ENCODE results near the gene KDM8.
A peak's percentile ranks its signal among the peaks of the same experiment; 100 is the strongest.

The KDM8 gene

DNA sequence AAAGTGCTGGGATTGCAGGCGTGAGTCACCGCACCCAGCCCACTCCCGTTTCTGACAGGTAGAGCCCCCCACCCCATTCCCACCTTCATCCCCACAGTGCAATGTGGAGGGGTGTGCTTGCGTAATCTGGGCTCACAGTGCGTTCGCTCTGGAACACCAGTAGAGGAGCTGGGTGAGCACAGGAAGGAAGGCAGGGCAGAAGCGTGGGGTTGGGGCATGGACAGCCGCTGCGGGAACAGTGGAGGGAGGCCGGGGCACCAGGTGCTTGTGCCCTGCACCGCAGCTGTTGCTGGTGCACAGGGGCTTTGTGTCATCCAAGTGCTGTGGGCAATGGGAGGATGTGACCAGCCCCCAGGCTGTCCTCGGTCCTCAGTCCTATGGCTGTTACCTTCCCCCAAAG, 24.7 kb downstream of the KDM8 start:
- Histone ChIP-seq H3K79me1 (ENCODE audit: low read depth, low read length) (peaks cover 1% of the 10 kb centered on the region), H3K27me3 (ENCODE audit: control insufficient read depth in 3 of 3, insufficient read depth in 3 of 3, low read depth in 1 of 3, low read length in 3 of 3) (no peaks in the 10 kb centered on the region), H3K4me1 (ENCODE audit: control insufficient read depth in 2 of 2, insufficient read depth in 1 of 2, low read depth in 1 of 2, low read length in 2 of 2) (no peaks in the 10 kb centered on the region), H2BK5ac (ENCODE audit: low read length) (no peak overlapping the region), H4K91ac (ENCODE audit: low read depth, low read length, poor library complexity) (no peak overlapping the region), H3K18ac (ENCODE audit: low read length) (no peak overlapping the region), H3K27ac (replicated peaks; ENCODE audit: low read length) (no peak overlapping the region), H4K8ac (ENCODE audit: low read depth, low read length) (peak overlapping the region; percentile 65), H3K14ac (ENCODE audit: low read length) (no peak overlapping the region), H2AFZ (ENCODE audit: low read length) (no peak overlapping the region), H2BK12ac (ENCODE audit: low read length) (peak overlapping the region; percentile 41), H3K4ac (ENCODE audit: low read length) (no peak overlapping the region), H3K36me3 (replicated peaks in 1 of 2; ENCODE audit: control insufficient read depth in 2 of 2, insufficient read depth in 2 of 2, low read length in 2 of 2) (peaks cover 17 to 57% of the 10 kb centered on the region in 2 donors), H3K9me3 (replicated peaks in 1 of 2; ENCODE audit: control insufficient read depth in 2 of 2, insufficient read depth in 1 of 2, low read depth in 1 of 2, low read length in 2 of 2) (no peaks in the 10 kb centered on the region), H3K9ac (ENCODE audit: low read depth, low read length, poor library complexity) (no peak overlapping the region), H3K23ac (ENCODE audit: low read depth, low read length, poor library complexity) (peak overlapping the region; percentile 85), H2BK120ac (ENCODE audit: low read depth, low read length) (no peak overlapping the region), H2BK15ac (ENCODE audit: low read length) (no peak overlapping the region), H2AK5ac (ENCODE audit: low read depth, low read length) (no peak overlapping the region), H3K4me2 (ENCODE audit: insufficient read depth, low read length, poor library complexity, severe bottlenecking) (no peak overlapping the region), H3K4me3 (ENCODE audit: low read length in 2 of 2) (peak overlapping the region in 1 of 2 donors; percentile 10)
- DNase-seq (ENCODE audit: low spot score), result no peak
- WGBS, 2 donors (ENCODE audit: extremely low coverage in 2 of 2, insufficient read length in 2 of 2, insufficient replicate concordance in 1 of 2), result no CpG with 5 or more reads among the region's 12 CpGs

DNA sequence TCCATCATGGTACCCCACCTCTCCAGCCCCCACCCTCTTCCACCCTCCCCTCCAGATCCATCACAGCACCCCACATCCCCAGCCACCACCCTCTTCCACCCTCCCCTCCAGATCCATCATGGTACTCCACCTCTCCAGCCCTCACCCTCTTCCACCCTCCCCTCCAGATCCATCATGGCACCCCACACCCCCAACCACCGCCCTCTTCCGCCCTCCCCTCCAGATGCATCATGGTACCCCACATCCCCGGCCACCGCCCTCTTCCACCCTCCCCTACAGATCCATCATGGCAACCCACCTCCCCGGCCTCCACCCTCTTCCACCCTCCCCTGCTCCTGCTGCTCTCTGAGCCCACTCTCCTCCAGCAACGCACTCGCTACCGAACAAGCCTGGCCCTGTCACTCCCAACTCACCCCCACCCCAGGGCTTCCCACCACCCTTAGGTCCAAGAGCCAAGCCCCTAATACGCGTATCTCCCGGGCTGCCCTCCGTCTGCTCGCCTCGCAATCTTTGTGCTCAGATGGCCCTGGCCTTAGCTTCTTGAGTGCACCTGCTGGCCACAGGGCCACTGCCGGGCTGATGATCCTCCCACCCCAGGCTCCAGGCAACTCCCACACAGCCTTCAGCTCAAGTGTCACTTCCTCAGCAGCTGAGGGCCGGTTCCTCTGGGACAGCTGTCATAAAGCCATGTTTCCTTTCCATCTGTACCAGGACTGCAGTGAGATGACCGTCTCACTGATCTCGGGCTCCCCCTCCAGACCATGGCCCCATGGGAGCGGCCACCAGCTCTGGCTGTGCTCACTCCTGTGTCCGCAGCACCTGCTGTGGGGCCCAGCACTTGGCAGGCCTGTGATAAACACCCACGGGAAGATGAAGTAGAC, 25.5 kb downstream of the KDM8 start:
- no peaks in the 10 kb centered on the region for H3K9me3 ChIP-seq (replicated peaks in 1 of 2; ENCODE audit: control insufficient read depth in 2 of 2, insufficient read depth in 1 of 2, low read depth in 1 of 2, low read length in 2 of 2)
- H4K91ac ChIP-seq (ENCODE audit: low read depth, low read length, poor library complexity), result no peak overlapping the region
- H3K4me3 ChIP-seq (ENCODE audit: low read length in 2 of 2), result peak overlapping the region in 1 of 2 donors; percentile 9
- no peak overlapping the region for H3K4ac ChIP-seq (ENCODE audit: low read length)
- H3K4me2 ChIP-seq (ENCODE audit: insufficient read depth, low read length, poor library complexity, severe bottlenecking), result no peak overlapping the region
- H3K36me3 ChIP-seq (replicated peaks in 1 of 2; ENCODE audit: control insufficient read depth in 2 of 2, insufficient read depth in 2 of 2, low read length in 2 of 2), result peaks cover 14 to 62% of the 10 kb centered on the region in 2 donors
- H2BK5ac ChIP-seq (ENCODE audit: low read length), result no peak overlapping the region
- no peak overlapping the region for H2BK120ac ChIP-seq (ENCODE audit: low read depth, low read length)
- no peak overlapping the region for H3K9ac ChIP-seq (ENCODE audit: low read depth, low read length, poor library complexity)
- no peak overlapping the region for H2AFZ ChIP-seq (ENCODE audit: low read length)
- H3K27me3 ChIP-seq (ENCODE audit: control insufficient read depth in 3 of 3, insufficient read depth in 3 of 3, low read depth in 1 of 3, low read length in 3 of 3), result no peaks in the 10 kb centered on the region
- no peak overlapping the region for H3K14ac ChIP-seq (ENCODE audit: low read length)
- H3K27ac ChIP-seq (replicated peaks; ENCODE audit: low read length), result no peak overlapping the region
- no CpG with 5 or more reads among the region's 21 CpGs for WGBS, 2 donors (ENCODE audit: extremely low coverage in 2 of 2, insufficient read length in 2 of 2, insufficient replicate concordance in 1 of 2)
- peaks cover 1% of the 10 kb centered on the region for H3K79me1 ChIP-seq (ENCODE audit: low read depth, low read length)
- no peak overlapping the region for H2BK15ac ChIP-seq (ENCODE audit: low read length)
- no peak overlapping the region for H3K23ac ChIP-seq (ENCODE audit: low read depth, low read length, poor library complexity)
- no peak overlapping the region for H4K8ac ChIP-seq (ENCODE audit: low read depth, low read length)
- H2BK12ac ChIP-seq (ENCODE audit: low read length), result no peak overlapping the region
- H2AK5ac ChIP-seq (ENCODE audit: low read depth, low read length), result no peak overlapping the region
- H3K18ac ChIP-seq (ENCODE audit: low read length), result peak overlapping the region; percentile 2
- DNase-seq (ENCODE audit: low spot score), result no peak
- no peaks in the 10 kb centered on the region for H3K4me1 ChIP-seq (ENCODE audit: control insufficient read depth in 2 of 2, insufficient read depth in 1 of 2, low read depth in 1 of 2, low read length in 2 of 2)

DNA sequence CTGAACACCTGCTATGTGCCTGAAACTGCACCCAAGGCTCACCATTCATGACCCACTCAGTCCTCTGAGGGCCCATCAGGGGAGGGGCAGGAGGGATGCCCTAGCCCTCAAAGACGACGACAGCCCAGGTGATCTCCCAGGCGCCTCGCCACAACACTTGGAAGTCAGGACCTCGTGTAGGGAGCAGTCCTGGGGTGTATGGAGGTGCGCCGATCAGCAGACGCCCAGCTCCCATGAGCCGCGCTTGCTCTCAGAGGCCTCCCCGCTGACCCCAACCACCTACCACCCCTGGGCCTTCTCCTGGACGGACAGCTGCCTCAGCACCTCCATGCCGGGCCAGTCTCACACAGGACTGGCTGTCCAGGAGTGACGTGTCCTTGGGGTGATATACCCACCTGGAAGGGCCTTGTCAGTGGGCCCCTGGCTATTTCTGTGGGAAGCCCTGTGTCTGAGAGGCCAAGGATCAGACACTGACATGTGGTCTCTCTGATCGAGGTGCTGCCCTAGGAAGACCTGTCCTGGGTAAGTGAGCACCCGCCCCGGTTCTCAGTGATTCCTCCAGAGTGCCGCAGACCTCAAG, 26.7 kb downstream of the KDM8 start:
- Histone ChIP-seq H3K36me3 (replicated peaks in 1 of 2; ENCODE audit: control insufficient read depth in 2 of 2, insufficient read depth in 2 of 2, low read length in 2 of 2) (peaks cover 11 to 61% of the 10 kb centered on the region in 2 donors), H3K23ac (ENCODE audit: low read depth, low read length, poor library complexity) (peak overlapping the region; percentile 67), H2BK12ac (ENCODE audit: low read length) (no peak overlapping the region), H2BK120ac (ENCODE audit: low read depth, low read length) (no peak overlapping the region), H3K4ac (ENCODE audit: low read length) (no peak overlapping the region), H3K79me1 (ENCODE audit: low read depth, low read length) (peaks cover 1% of the 10 kb centered on the region), H2AFZ (ENCODE audit: low read length) (no peak overlapping the region), H4K91ac (ENCODE audit: low read depth, low read length, poor library complexity) (no peak overlapping the region), H3K9me3 (replicated peaks in 1 of 2; ENCODE audit: control insufficient read depth in 2 of 2, insufficient read depth in 1 of 2, low read depth in 1 of 2, low read length in 2 of 2) (no peaks in the 10 kb centered on the region), H2AK5ac (ENCODE audit: low read depth, low read length) (peak overlapping the region; percentile 29), H4K8ac (ENCODE audit: low read depth, low read length) (no peak overlapping the region), H3K4me3 (ENCODE audit: low read length in 2 of 2) (no peak overlapping the region), H2BK15ac (ENCODE audit: low read length) (no peak overlapping the region), H3K14ac (ENCODE audit: low read length) (peak overlapping the region; percentile 14), H3K4me2 (ENCODE audit: insufficient read depth, low read length, poor library complexity, severe bottlenecking) (no peak overlapping the region), H3K27me3 (ENCODE audit: control insufficient read depth in 3 of 3, insufficient read depth in 3 of 3, low read depth in 1 of 3, low read length in 3 of 3) (no peaks in the 10 kb centered on the region), H2BK5ac (ENCODE audit: low read length) (no peak overlapping the region), H3K18ac (ENCODE audit: low read length) (peak overlapping the region; percentile 32), H3K27ac (replicated peaks; ENCODE audit: low read length) (no peak overlapping the region), H3K9ac (ENCODE audit: low read depth, low read length, poor library complexity) (peak overlapping the region; percentile 67), H3K4me1 (ENCODE audit: control insufficient read depth in 2 of 2, insufficient read depth in 1 of 2, low read depth in 1 of 2, low read length in 2 of 2) (no peaks in the 10 kb centered on the region)
- WGBS, 2 donors (ENCODE audit: extremely low coverage in 2 of 2, insufficient read length in 2 of 2, insufficient replicate concordance in 1 of 2), result no CpG with 5 or more reads among the region's 18 CpGs
- no peak for DNase-seq (ENCODE audit: low spot score)

DNA sequence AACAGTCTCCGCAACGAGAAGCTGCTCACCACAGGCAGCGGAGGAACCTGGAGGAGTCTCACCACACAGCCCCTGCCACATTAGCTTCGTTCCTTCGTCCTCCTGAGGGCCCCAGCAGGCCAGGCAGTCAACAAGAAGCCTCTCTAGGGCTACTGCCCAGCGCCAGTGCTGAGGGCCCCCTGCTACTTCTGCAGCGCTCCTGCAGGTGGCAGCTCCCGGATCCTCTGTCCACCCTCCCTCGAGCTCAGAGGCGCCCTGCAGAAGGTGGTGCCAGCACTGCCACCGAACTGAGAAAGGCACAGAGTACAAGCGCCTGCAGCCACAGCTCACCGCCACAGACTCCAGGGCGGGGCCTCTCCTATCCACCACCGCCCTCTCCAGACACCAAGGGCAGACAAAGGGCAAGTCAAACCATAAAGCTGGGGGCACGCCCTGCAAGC, 27.3 kb downstream of the KDM8 start:
- Histone ChIP-seq H2BK12ac (ENCODE audit: low read length) (no peak overlapping the region), H4K8ac (ENCODE audit: low read depth, low read length) (no peak overlapping the region), H3K36me3 (replicated peaks in 1 of 2; ENCODE audit: control insufficient read depth in 2 of 2, insufficient read depth in 2 of 2, low read length in 2 of 2) (peaks cover 11 to 55% of the 10 kb centered on the region in 2 donors), H2AFZ (ENCODE audit: low read length) (no peak overlapping the region), H3K4me1 (ENCODE audit: control insufficient read depth in 2 of 2, insufficient read depth in 1 of 2, low read depth in 1 of 2, low read length in 2 of 2) (peaks cover 0 to 2% of the 10 kb centered on the region in 2 donors), H4K91ac (ENCODE audit: low read depth, low read length, poor library complexity) (no peak overlapping the region), H3K4me2 (ENCODE audit: insufficient read depth, low read length, poor library complexity, severe bottlenecking) (no peak overlapping the region), H2BK15ac (ENCODE audit: low read length) (no peak overlapping the region), H3K27me3 (ENCODE audit: control insufficient read depth in 3 of 3, insufficient read depth in 3 of 3, low read depth in 1 of 3, low read length in 3 of 3) (no peaks in the 10 kb centered on the region), H2BK120ac (ENCODE audit: low read depth, low read length) (no peak overlapping the region), H3K9ac (ENCODE audit: low read depth, low read length, poor library complexity) (peak overlapping the region; percentile 12), H3K9me3 (replicated peaks in 1 of 2; ENCODE audit: control insufficient read depth in 2 of 2, insufficient read depth in 1 of 2, low read depth in 1 of 2, low read length in 2 of 2) (no peaks in the 10 kb centered on the region), H3K18ac (ENCODE audit: low read length) (no peak overlapping the region), H2BK5ac (ENCODE audit: low read length) (no peak overlapping the region), H3K27ac (replicated peaks; ENCODE audit: low read length) (no peak overlapping the region), H2AK5ac (ENCODE audit: low read depth, low read length) (no peak overlapping the region), H3K23ac (ENCODE audit: low read depth, low read length, poor library complexity) (peak overlapping the region; percentile 48), H3K79me1 (ENCODE audit: low read depth, low read length) (peaks cover 1% of the 10 kb centered on the region), H3K4me3 (ENCODE audit: low read length in 2 of 2) (no peak overlapping the region), H3K14ac (ENCODE audit: low read length) (peak overlapping the region; percentile 47), H3K4ac (ENCODE audit: low read length) (no peak overlapping the region)
- WGBS, 2 donors (ENCODE audit: extremely low coverage in 2 of 2, insufficient read length in 2 of 2, insufficient replicate concordance in 1 of 2), result no CpG with 5 or more reads among the region's 16 CpGs
- no peak for DNase-seq (ENCODE audit: low spot score)
